Activated naive CD8-positive, alpha-beta T cell treated with anti-CD3 and anti-CD28 coated beads for 36 hours (primary cell): ENCODE data around the gene FMN1. TPM values are rescaled to one million over a fixed set of nuclear protein-coding genes. Genes with fewer than 3 reads are reported as not detected.

Experiments used
- DNase-seq: peaks from one replicate; pipeline ENCODE4 v3.0.0; 2021
- H3K27ac Mint-ChIP-seq: one replicate; pipeline ENCODE4 v1.8.0; 2022; ENCODE audit warnings: mild to moderate bottlenecking, moderate library complexity, mixed read lengths
- H3K27me3 Mint-ChIP-seq: one replicate; pipeline ENCODE4 v1.8.0; 2022; ENCODE audit warnings: mild to moderate bottlenecking, mixed read lengths
- H3K36me3 Mint-ChIP-seq: one replicate; pipeline ENCODE4 v1.8.0; 2021; ENCODE audit warnings: mild to moderate bottlenecking, mixed read lengths
- H3K4me1 Mint-ChIP-seq: one replicate; pipeline ENCODE4 v1.8.0; 2021; ENCODE audit warnings: mixed read lengths
- H3K4me3 Mint-ChIP-seq: one replicate; pipeline ENCODE4 v1.8.0; 2022; ENCODE audit warnings: mild to moderate bottlenecking, moderate library complexity, mixed read lengths
- H3K9me3 Mint-ChIP-seq: one replicate; pipeline ENCODE4 v1.8.0; 2022; ENCODE audit warnings: mixed read lengths
- total RNA-seq, 2 experiments: library from RNA; stranded (reverse); gene quantifications; one replicate each; pipeline ENCODE4 v1.2.3, GENCODE V29; 2021

The FMN1 gene
- total RNA-seq, 2 experiments from 2014 or later, result 0.14 to 0.31 TPM

GRCh38 chr15:32840507-32841245, 353.8 kb downstream of the FMN1 start:
- H3K4me3 Mint-ChIP-seq, result no peak overlapping the region
- H3K27me3 Mint-ChIP-seq, result no peaks in the 10 kb centered on the region
- no peaks in the 10 kb centered on the region for H3K4me1 Mint-ChIP-seq
- H3K36me3 Mint-ChIP-seq, result no peaks in the 10 kb centered on the region
- no peaks in the 10 kb centered on the region for H3K9me3 Mint-ChIP-seq
- no peak overlapping the region for H3K27ac Mint-ChIP-seq
- DNase-seq, result no peak

- Mint-ChIP-seq H3K27me3 (no peaks in the 10 kb centered on the region), H3K9me3 (no peaks in the 10 kb centered on the region), H3K27ac (no peak overlapping the region), H3K36me3 (no peaks in the 10 kb centered on the region), H3K4me1 (no peaks in the 10 kb centered on the region), H3K4me3 (no peak overlapping the region)
- no peak for DNase-seq
Observed at GRCh38 chr15:32838820-32839219, 355.7 kb downstream of the FMN1 start.

GRCh38 chr15:32838338-32838737, 356.2 kb downstream of the FMN1 start:
- H3K4me3 Mint-ChIP-seq, result no peak overlapping the region
- H3K4me1 Mint-ChIP-seq, result no peaks in the 10 kb centered on the region
- no peak overlapping the region for H3K27ac Mint-ChIP-seq
- H3K9me3 Mint-ChIP-seq, result no peaks in the 10 kb centered on the region
- H3K27me3 Mint-ChIP-seq, result no peaks in the 10 kb centered on the region
- no peaks in the 10 kb centered on the region for H3K36me3 Mint-ChIP-seq
- no peak for DNase-seq

- peaks cover 4% of the 10 kb centered on the region for H3K27me3 Mint-ChIP-seq
- no peak for DNase-seq
- no peak overlapping the region for H3K27ac Mint-ChIP-seq
- H3K4me1 Mint-ChIP-seq, result no peaks in the 10 kb centered on the region
- H3K9me3 Mint-ChIP-seq, result no peaks in the 10 kb centered on the region
- no peaks in the 10 kb centered on the region for H3K36me3 Mint-ChIP-seq
- no peak overlapping the region for H3K4me3 Mint-ChIP-seq
Observed at GRCh38 chr15:32837935-32838334, 356.6 kb downstream of the FMN1 start.

- Mint-ChIP-seq H3K9me3 (no peaks in the 10 kb centered on the region), H3K4me1 (no peaks in the 10 kb centered on the region), H3K27me3 (peaks cover 7% of the 10 kb centered on the region), H3K36me3 (no peaks in the 10 kb centered on the region), H3K4me3 (no peak overlapping the region), H3K27ac (no peak overlapping the region)
- no peak for DNase-seq
Observed at GRCh38 chr15:32834156-32834555, 360.4 kb downstream of the FMN1 start.

GRCh38 chr15:32833379-32833821, 361.1 kb downstream of the FMN1 start:
- no peaks in the 10 kb centered on the region for H3K9me3 Mint-ChIP-seq
- no peaks in the 10 kb centered on the region for H3K36me3 Mint-ChIP-seq
- no peak overlapping the region for H3K27ac Mint-ChIP-seq

GRCh38 chr15:32831485-32831884, 363.0 kb downstream of the FMN1 start:
- Mint-ChIP-seq H3K27ac (no peak overlapping the region), H3K9me3 (no peaks in the 10 kb centered on the region), H3K4me1 (no peaks in the 10 kb centered on the region), H3K4me3 (no peak overlapping the region), H3K27me3 (peaks cover 7% of the 10 kb centered on the region), H3K36me3 (no peaks in the 10 kb centered on the region)
- no peak for DNase-seq

More at GRCh38 chr15:32833379-32833821, 361.1 kb downstream of the FMN1 start:
- no peak overlapping the region for H3K4me3 Mint-ChIP-seq
- no peak for DNase-seq
- no peaks in the 10 kb centered on the region for H3K4me1 Mint-ChIP-seq
- H3K27me3 Mint-ChIP-seq, result peaks cover 7% of the 10 kb centered on the region

GRCh38 chr15:32830241-32830640, 364.3 kb downstream of the FMN1 start:
- no peaks in the 10 kb centered on the region for H3K4me1 Mint-ChIP-seq
- no peaks in the 10 kb centered on the region for H3K9me3 Mint-ChIP-seq
- no peak overlapping the region for H3K4me3 Mint-ChIP-seq
- H3K36me3 Mint-ChIP-seq, result no peaks in the 10 kb centered on the region
- peaks cover 7% of the 10 kb centered on the region for H3K27me3 Mint-ChIP-seq
- no peak for DNase-seq
- no peak overlapping the region for H3K27ac Mint-ChIP-seq

GRCh38 chr15:32829436-32829835, 365.1 kb downstream of the FMN1 start:
- Mint-ChIP-seq H3K4me3 (no peak overlapping the region), H3K27me3 (peaks cover 9% of the 10 kb centered on the region), H3K36me3 (no peaks in the 10 kb centered on the region), H3K27ac (no peak overlapping the region), H3K4me1 (no peaks in the 10 kb centered on the region), H3K9me3 (no peaks in the 10 kb centered on the region)
- DNase-seq, result no peak

- peaks cover 9% of the 10 kb centered on the region for H3K27me3 Mint-ChIP-seq
- no peak overlapping the region for H3K27ac Mint-ChIP-seq
- no peaks in the 10 kb centered on the region for H3K36me3 Mint-ChIP-seq
- no peaks in the 10 kb centered on the region for H3K9me3 Mint-ChIP-seq
- DNase-seq, result no peak
- H3K4me3 Mint-ChIP-seq, result no peak overlapping the region
- H3K4me1 Mint-ChIP-seq, result no peaks in the 10 kb centered on the region
Observed at GRCh38 chr15:32828507-32829186, 365.9 kb downstream of the FMN1 start.

- peaks cover 6% of the 10 kb centered on the region for H3K27me3 Mint-ChIP-seq
Observed at GRCh38 chr15:32826685-32827084, 367.8 kb downstream of the FMN1 start.

GRCh38 chr15:32825219-32825618, 369.3 kb downstream of the FMN1 start:
- Mint-ChIP-seq H3K9me3 (no peaks in the 10 kb centered on the region), H3K36me3 (no peaks in the 10 kb centered on the region), H3K4me3 (no peak overlapping the region), H3K27me3 (peaks cover 6% of the 10 kb centered on the region), H3K4me1 (no peaks in the 10 kb centered on the region), H3K27ac (no peak overlapping the region)
- no peak for DNase-seq

More at GRCh38 chr15:32826685-32827084, 367.8 kb downstream of the FMN1 start:
- Mint-ChIP-seq H3K4me1 (no peaks in the 10 kb centered on the region), H3K27ac (no peak overlapping the region), H3K4me3 (no peak overlapping the region), H3K9me3 (no peaks in the 10 kb centered on the region), H3K36me3 (no peaks in the 10 kb centered on the region)
- no peak for DNase-seq

- H3K36me3 Mint-ChIP-seq, result no peaks in the 10 kb centered on the region
- DNase-seq, result no peak
- H3K27ac Mint-ChIP-seq, result no peak overlapping the region
- H3K27me3 Mint-ChIP-seq, result peaks cover 6% of the 10 kb centered on the region
- H3K4me3 Mint-ChIP-seq, result no peak overlapping the region
- H3K9me3 Mint-ChIP-seq, result no peaks in the 10 kb centered on the region
- no peaks in the 10 kb centered on the region for H3K4me1 Mint-ChIP-seq
Observed at GRCh38 chr15:32824777-32825176, 369.7 kb downstream of the FMN1 start.

- no peaks in the 10 kb centered on the region for H3K9me3 Mint-ChIP-seq
- DNase-seq, result no peak
- H3K36me3 Mint-ChIP-seq, result no peaks in the 10 kb centered on the region
- no peak overlapping the region for H3K27ac Mint-ChIP-seq
- peaks cover 6% of the 10 kb centered on the region for H3K27me3 Mint-ChIP-seq
- no peak overlapping the region for H3K4me3 Mint-ChIP-seq
- H3K4me1 Mint-ChIP-seq, result no peaks in the 10 kb centered on the region
Observed at GRCh38 chr15:32823750-32824149, 370.8 kb downstream of the FMN1 start.

- Mint-ChIP-seq H3K36me3 (no peaks in the 10 kb centered on the region), H3K27me3 (peaks cover 6% of the 10 kb centered on the region), H3K4me1 (no peaks in the 10 kb centered on the region), H3K27ac (no peak overlapping the region), H3K9me3 (no peaks in the 10 kb centered on the region), H3K4me3 (no peak overlapping the region)
- no peak for DNase-seq
Observed at GRCh38 chr15:32822739-32823138, 371.8 kb downstream of the FMN1 start.

GRCh38 chr15:32819448-32819847, 375.1 kb downstream of the FMN1 start:
- Mint-ChIP-seq H3K27ac (no peak overlapping the region), H3K36me3 (no peaks in the 10 kb centered on the region), H3K27me3 (peaks cover 9% of the 10 kb centered on the region), H3K9me3 (no peaks in the 10 kb centered on the region), H3K4me3 (no peak overlapping the region), H3K4me1 (no peaks in the 10 kb centered on the region)
- DNase-seq, result no peak
